ENCODE data around the gene ADGRA3. TPM values are rescaled to one million over a fixed set of nuclear protein-coding genes. Genes with fewer than 3 reads are reported as not detected.

Gene ADGRA3
- total RNA-seq, 2 experiments from 2014 or later, result not detected

GRCh38 chr4:22345055-22345454 is 170.8 kb downstream of the ADGRA3 start:
- Histone ChIP-seq H4K20me1 (ENCODE audit: insufficient read depth, low read length) (no peaks in the 10 kb centered on the region), H3K4me3 (ENCODE audit: low read depth, low read length, poor library complexity, severe bottlenecking) (no peak overlapping the region), H3K36me3 (ENCODE audit: insufficient read depth, low read length) (no peaks in the 10 kb centered on the region), H3K9me2 (ENCODE audit: insufficient read depth, low read length) (no peaks in the 10 kb centered on the region), H3K9me3 (ENCODE audit: low read length) (no peaks in the 10 kb centered on the region), H2AFZ (ENCODE audit: low read length) (no peak overlapping the region), H3K27ac (ENCODE audit: low read depth, low read length, poor library complexity, severe bottlenecking) (no peak overlapping the region), H3K79me2 (ENCODE audit: insufficient read depth, low read depth, low read length) (no peaks in the 10 kb centered on the region), H3K4me1 (ENCODE audit: insufficient read depth, low read length, poor library complexity, severe bottlenecking) (no peaks in the 10 kb centered on the region), H3K4me2 (ENCODE audit: low read length) (no peak overlapping the region)
- no peak for TF ChIP-seq CTCF (conservative IDR thresholded peaks at IDR 0.05; ENCODE audit: low read length)
- TF ChIP-seq EZH2phosphoT487 (IDR thresholded peaks at IDR 0.05; ENCODE audit: borderline replicate concordance, low read depth, low read length), result no peak
- CTCF ChIA-PET (ENCODE audit: unreplicated experiment), result no interaction called here
- BruUV-seq (replicated peaks), result no TSS peak
- intact Hi-C loops (cut with micrococcal nuclease; ENCODE audit: unreplicated experiment), result no loop called here
- POLR2A ChIA-PET, result no interaction called here
- DNase-seq (ENCODE audit: low spot score), result no peak

GRCh38 chr4:22343606-22344005 is 172.3 kb downstream of the ADGRA3 start:
- Histone ChIP-seq H3K9me2 (ENCODE audit: insufficient read depth, low read length) (no peaks in the 10 kb centered on the region), H2AFZ (ENCODE audit: low read length) (no peak overlapping the region), H3K4me1 (ENCODE audit: insufficient read depth, low read length, poor library complexity, severe bottlenecking) (no peaks in the 10 kb centered on the region), H3K36me3 (ENCODE audit: insufficient read depth, low read length) (no peaks in the 10 kb centered on the region), H4K20me1 (ENCODE audit: insufficient read depth, low read length) (no peaks in the 10 kb centered on the region), H3K27ac (ENCODE audit: low read depth, low read length, poor library complexity, severe bottlenecking) (no peak overlapping the region), H3K9me3 (ENCODE audit: low read length) (no peaks in the 10 kb centered on the region), H3K79me2 (ENCODE audit: insufficient read depth, low read depth, low read length) (no peaks in the 10 kb centered on the region), H3K4me3 (ENCODE audit: low read depth, low read length, poor library complexity, severe bottlenecking) (no peak overlapping the region), H3K4me2 (ENCODE audit: low read length) (no peak overlapping the region)
- TF ChIP-seq CTCF (conservative IDR thresholded peaks at IDR 0.05; ENCODE audit: low read length), result no peak
- intact Hi-C loops (cut with micrococcal nuclease; ENCODE audit: unreplicated experiment), result no loop called here
- DNase-seq (ENCODE audit: low spot score), result no peak
- ChIA-PET CTCF (ENCODE audit: unreplicated experiment) (no interaction called here), POLR2A (interaction anchor here (2.0 kb wide), 1 partner anchor 12 kb away, joined by 8 read pairs; no protein-coding TSS in a partner anchor)
- BruUV-seq (replicated peaks), result no TSS peak

- no peaks in the 10 kb centered on the region for H3K9me2 ChIP-seq (ENCODE audit: insufficient read depth, low read length)
- ChIA-PET POLR2A (no interaction called here), CTCF (ENCODE audit: unreplicated experiment) (no interaction called here)
- no peaks in the 10 kb centered on the region for H3K4me1 ChIP-seq (ENCODE audit: insufficient read depth, low read length, poor library complexity, severe bottlenecking)
- no peaks in the 10 kb centered on the region for H3K79me2 ChIP-seq (ENCODE audit: insufficient read depth, low read depth, low read length)
- H3K4me3 ChIP-seq (ENCODE audit: low read depth, low read length, poor library complexity, severe bottlenecking), result no peak overlapping the region
- H2AFZ ChIP-seq (ENCODE audit: low read length), result no peak overlapping the region
- H3K9me3 ChIP-seq (ENCODE audit: low read length), result no peaks in the 10 kb centered on the region
- BruUV-seq (replicated peaks), result no TSS peak
- intact Hi-C loops (cut with micrococcal nuclease; ENCODE audit: unreplicated experiment), result no loop called here
- no peaks in the 10 kb centered on the region for H3K36me3 ChIP-seq (ENCODE audit: insufficient read depth, low read length)
- DNase-seq (ENCODE audit: low spot score), result no peak
- no peaks in the 10 kb centered on the region for H4K20me1 ChIP-seq (ENCODE audit: insufficient read depth, low read length)
- TF ChIP-seq EZH2phosphoT487 (IDR thresholded peaks at IDR 0.05; ENCODE audit: borderline replicate concordance, low read depth, low read length) (no peak), CTCF (conservative IDR thresholded peaks at IDR 0.05; ENCODE audit: low read length) (no peak)
- no peak overlapping the region for H3K27ac ChIP-seq (ENCODE audit: low read depth, low read length, poor library complexity, severe bottlenecking)
- H3K4me2 ChIP-seq (ENCODE audit: low read length), result no peak overlapping the region
Measured at GRCh38 chr4:22339491-22339890, 176.4 kb downstream of the ADGRA3 start.

All from OCI-LY7 (cell line).